AG10803 (cell line): Measurements from ENCODE around the gene C1orf198.
"Not testable (repeated sequence)": the region's sequence is repeated elsewhere in the genome, so short reads cannot be mapped to it uniquely, and the experiment has no call there.

Experiments used
- DNase-seq: peaks from one replicate; pipeline ENCODE4 v3.0.0; 2010; ENCODE audit warnings: low read depth
- H3K4me3 ChIP-seq: 2 replicates; pipeline ENCODE4 v1.5.1; 2011; ENCODE audit warnings: mild to moderate bottlenecking, low read length, control low read depth
- TF ChIP-seq, protein P1 (sequence below): conservative IDR thresholded peaks from 2 replicates; pipeline ENCODE4 v1.5.1; 2011; ENCODE audit warnings: mild to moderate bottlenecking, low read length, control low read depth, inconsistent platforms

C1orf198 gene

DNA sequence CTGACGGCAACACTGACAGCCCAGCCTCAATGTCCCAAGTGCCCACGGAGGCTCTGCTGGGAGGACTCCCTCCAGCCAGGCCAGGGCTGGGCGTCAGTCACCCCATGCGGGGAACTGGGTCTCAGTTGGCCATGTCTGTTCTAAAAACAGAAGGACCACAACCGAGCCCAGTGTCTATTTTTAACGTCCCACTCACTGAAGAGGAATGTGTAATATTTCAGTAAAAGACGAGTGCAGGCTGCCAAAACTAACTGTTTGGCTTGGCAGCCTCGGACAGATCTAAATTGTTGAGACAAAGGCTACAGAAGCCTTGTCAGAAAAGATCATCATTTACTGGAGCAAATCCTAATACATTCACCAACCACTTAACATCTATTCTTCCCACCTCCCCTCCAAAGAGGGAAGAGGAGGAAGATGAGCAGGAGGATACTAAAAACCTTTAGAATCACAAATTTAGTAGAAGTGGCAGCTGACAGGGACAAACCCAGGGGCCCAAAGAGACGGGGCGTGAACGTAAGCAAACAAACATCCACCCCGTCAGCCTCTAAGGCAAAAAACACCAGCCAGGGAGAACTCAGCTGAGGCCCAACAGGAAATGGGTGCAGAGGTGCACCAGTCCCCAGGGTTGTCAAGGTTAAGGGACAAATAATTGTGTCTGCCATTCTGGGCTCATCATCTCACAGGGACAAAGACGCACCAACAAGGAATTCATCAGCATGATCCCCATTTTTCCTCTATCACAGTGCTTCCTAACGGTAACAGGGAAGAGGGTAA, 18.7 kb downstream of the C1orf198 start:
- TF ChIP-seq, protein P1, sequence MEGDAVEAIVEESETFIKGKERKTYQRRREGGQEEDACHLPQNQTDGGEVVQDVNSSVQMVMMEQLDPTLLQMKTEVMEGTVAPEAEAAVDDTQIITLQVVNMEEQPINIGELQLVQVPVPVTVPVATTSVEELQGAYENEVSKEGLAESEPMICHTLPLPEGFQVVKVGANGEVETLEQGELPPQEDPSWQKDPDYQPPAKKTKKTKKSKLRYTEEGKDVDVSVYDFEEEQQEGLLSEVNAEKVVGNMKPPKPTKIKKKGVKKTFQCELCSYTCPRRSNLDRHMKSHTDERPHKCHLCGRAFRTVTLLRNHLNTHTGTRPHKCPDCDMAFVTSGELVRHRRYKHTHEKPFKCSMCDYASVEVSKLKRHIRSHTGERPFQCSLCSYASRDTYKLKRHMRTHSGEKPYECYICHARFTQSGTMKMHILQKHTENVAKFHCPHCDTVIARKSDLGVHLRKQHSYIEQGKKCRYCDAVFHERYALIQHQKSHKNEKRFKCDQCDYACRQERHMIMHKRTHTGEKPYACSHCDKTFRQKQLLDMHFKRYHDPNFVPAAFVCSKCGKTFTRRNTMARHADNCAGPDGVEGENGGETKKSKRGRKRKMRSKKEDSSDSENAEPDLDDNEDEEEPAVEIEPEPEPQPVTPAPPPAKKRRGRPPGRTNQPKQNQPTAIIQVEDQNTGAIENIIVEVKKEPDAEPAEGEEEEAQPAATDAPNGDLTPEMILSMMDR, result no peak
- H3K4me3 ChIP-seq, result no peak overlapping the region
- peak; percentile 93 for DNase-seq

DNA sequence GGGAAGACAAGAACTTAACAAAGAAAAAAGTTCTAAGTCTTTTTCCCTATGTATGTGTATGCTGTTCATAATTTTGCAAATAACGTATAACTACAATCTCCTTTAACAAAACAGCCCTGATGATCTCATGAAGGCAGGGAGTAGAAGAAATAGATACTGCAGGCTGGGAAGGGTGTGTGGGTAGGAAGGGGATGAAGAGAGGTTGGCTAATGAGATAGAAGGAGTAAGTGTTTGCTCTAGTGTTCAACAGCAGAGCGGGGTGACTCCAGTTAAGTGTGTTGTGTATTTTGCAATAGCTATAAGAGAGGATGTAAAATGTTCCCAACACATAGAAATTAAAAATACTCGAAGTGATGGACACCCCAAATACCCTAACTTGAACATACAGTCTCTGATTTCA, 20.1 kb downstream of the C1orf198 start:
- H3K4me3 ChIP-seq, result no peak overlapping the region
- no peak for DNase-seq
- TF ChIP-seq, protein P1, result no peak

DNA sequence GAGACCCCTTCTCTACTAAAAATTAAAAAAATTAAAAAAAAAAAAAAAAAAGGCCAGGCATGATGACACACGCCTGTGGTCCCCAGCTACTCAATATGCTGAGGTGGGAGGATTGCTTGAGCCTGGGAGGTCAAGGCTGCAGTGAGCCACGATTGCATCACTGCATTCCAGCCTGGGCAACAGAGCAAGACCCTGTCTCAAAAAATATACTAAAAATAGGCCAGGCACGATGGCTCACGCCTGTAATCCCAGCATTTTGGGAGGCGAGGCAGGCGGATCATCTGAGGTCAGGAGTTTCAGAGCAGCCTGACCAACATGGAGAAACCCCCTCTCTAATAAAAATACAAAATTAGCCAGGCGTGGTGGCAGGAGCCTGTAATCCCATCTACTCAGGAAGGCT, 23.1 kb downstream of the C1orf198 start:
- not testable (repeated sequence) for H3K4me3 ChIP-seq, DNase-seq

DNA sequence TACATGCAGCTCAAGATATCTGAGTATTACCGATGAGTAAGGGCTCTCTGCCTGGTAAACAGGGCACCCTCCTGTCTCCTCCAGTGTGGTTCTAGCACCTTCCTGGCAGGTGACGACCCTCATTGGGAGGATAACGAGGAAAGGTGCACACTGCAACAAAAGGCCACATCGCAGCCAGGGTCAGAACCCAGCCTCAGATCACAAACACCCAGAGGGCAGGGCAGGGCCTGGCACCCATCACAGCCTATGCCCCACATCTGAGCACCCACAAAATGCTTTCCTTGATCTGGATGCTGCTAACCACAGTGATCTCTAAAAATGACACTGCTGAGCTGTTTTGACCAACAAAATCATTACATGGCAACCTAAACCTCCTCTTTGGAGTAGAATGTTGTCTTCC, 23.8 kb downstream of the C1orf198 start:
- no peak for DNase-seq
- TF ChIP-seq, protein P1, result no peak
- H3K4me3 ChIP-seq, result no peak overlapping the region

DNA sequence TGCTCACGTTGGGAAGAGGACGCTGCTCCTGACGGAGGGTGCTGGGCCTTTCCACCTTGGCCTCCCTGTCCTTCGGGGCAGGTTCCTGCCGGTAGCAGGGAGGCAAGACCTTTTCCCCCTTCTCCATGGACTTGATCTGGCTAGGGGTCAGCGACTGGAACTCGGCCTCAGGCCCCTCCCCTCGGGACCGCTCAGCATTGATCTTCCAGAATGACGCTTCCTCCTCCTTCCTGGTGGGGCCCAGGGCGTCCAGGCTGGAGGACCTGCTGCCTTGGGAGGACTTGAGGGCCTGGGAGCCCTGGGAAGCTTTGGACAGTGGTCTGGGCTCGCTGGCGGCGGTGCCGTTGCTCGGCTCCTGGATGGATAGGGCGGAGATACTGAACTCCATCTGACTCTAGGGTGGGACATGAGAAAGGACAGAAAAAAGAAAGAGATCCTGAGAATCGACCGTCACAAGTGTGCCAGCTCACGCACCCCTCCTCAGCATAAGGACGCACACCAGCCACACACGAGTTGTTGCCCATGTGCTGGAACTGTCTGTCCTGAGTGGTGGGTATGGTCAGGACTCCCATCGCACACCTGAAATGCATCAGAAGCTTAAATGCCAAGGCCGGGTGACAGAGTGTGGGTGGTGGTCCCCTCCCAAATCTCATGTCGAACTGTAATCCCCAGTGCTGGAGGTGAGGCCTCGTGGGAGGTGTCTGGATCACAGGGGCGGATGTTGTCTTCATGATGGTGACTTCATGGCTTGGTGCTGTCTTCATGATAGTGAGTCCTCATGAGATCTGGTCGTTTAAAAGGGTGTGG, 24.6 kb downstream of the C1orf198 start:
- TF ChIP-seq, protein P1, result no peak
- no peak overlapping the region for H3K4me3 ChIP-seq
- no peak for DNase-seq

DNA sequence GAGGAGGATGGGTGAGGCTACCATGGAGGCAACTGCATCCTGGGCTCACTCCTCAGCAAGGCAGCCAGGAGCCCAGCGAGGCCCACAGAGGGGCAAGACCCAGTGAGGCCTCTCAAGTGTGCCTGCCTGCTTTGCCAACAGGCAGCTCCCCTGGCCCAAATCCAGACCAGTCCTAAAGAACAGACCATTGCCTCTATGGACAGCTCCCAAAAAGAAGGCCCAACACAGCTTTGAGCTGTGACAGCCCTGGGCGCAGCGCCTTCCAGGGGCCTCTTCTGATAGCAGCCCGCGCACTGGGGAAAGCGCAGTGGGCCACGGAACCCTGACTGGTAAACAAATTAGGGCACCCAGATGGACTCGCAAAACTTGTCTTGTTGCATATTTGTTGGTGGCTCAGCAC, 25.5 kb downstream of the C1orf198 start:
- H3K4me3 ChIP-seq, result no peak overlapping the region
- no peak for DNase-seq
- TF ChIP-seq, protein P1, result no peak

DNA sequence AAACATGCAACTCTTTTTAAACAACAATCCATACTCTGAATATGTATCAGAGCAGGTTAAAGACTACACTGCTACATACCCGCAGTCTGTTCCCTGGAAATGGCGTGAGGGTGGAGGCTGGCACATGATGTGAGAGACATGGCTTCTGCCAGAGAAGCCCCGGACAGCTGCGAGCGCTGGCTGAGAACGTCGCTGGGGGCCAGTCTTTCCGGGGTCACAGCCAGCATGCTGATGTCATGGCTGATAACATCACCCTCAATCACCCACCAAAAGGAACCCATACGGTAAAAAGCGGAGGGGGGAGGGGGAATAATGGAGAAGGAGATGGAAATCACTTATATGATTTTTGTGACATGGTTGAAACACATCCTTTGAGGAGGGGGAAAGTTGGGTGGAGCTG, 29.1 kb downstream of the C1orf198 start:
- no peak for DNase-seq
- TF ChIP-seq, protein P1, result no peak
- no peak overlapping the region for H3K4me3 ChIP-seq
